Measurements from ENCODE around the gene NDUFA11. TPM values are rescaled to one million over a fixed set of nuclear protein-coding genes. Genes with fewer than 3 reads are reported as not detected.

The NDUFA11 gene
- total and polyA plus RNA-seq, 9 of the 15 experiments (the other 6 are each of a cell fraction or from before 2014, with no cell fraction given) = 63.3 to 486 (median 274) TPM

DNA sequence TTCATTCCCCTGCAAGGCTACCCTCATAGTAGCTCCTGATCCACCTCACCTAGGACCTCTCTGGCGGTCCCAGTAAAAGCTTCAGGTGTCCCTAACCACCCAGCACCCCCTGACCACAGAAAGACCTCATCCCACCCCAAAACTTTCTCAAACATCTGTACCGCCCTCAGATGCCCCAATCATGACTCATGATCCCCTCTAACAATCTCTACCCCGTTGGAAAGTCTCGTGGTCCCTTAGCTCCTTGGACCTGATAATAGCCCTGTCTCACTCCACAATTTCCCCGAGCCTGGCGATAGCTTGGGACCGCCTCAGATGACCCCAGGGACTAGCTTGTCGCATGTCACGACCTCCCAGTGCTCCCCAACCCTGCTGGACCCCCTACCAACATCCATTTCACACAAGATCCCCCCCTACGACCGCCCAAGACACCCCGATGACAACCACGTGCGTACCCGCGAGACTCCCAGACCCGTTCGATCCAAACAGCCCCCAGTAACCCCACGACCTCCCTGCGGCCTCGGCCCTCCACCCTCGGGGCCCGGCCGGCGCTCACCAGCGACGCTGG lies 450 bp downstream of the NDUFA11 start (continued):
- TF ChIP-seq, protein P1, sequence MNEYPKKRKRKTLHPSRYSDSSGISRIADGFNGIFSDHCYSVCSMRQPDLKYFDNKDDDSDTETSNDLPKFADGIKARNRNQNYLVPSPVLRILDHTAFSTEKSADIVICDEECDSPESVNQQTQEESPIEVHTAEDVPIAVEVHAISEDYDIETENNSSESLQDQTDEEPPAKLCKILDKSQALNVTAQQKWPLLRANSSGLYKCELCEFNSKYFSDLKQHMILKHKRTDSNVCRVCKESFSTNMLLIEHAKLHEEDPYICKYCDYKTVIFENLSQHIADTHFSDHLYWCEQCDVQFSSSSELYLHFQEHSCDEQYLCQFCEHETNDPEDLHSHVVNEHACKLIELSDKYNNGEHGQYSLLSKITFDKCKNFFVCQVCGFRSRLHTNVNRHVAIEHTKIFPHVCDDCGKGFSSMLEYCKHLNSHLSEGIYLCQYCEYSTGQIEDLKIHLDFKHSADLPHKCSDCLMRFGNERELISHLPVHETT (CRISPR knock-in tag; conservative IDR thresholded peaks at IDR 0.05 in 1 of 2, IDR thresholded peaks at IDR 0.05 in 1 of 2) = peak in 1 of 2 experiments; percentile 17; a peak in 1 of 4 replicates
- TF ChIP-seq ZNF695 (CRISPR knock-in tag; IDR thresholded peaks at IDR 0.05) = no peak
- TF ChIP-seq SMARCA5 (IDR thresholded peaks at IDR 0.05) = peak; percentile 58
- TF ChIP-seq SMAD1 (IDR thresholded peaks at IDR 0.05; ENCODE audit: low read depth, low read length, partially characterized antibody) = no peak
- TF ChIP-seq MIER1 (IDR thresholded peaks at IDR 0.05; ENCODE audit: low read depth) = 0 out of 2 replicates have a peak, but pooled peaks have one; percentile 30
- TF ChIP-seq DACH1 (IDR thresholded peaks at IDR 0.05; ENCODE audit: partially characterized antibody) = no peak
- TF ChIP-seq BDP1 (IDR thresholded peaks at IDR 0.05; ENCODE audit: insufficient read depth, insufficient read length) = no peak
- no peak for TF ChIP-seq BCOR (IDR thresholded peaks at IDR 0.05)
- TF ChIP-seq, protein P2, sequence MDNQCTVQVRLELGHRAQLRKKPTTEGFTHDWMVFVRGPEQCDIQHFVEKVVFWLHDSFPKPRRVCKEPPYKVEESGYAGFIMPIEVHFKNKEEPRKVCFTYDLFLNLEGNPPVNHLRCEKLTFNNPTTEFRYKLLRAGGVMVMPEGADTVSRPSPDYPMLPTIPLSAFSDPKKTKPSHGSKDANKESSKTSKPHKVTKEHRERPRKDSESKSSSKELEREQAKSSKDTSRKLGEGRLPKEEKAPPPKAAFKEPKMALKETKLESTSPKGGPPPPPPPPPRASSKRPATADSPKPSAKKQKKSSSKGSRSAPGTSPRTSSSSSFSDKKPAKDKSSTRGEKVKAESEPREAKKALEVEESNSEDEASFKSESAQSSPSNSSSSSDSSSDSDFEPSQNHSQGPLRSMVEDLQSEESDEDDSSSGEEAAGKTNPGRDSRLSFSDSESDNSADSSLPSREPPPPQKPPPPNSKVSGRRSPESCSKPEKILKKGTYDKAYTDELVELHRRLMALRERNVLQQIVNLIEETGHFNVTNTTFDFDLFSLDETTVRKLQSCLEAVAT (IDR thresholded peaks at IDR 0.05) = peak in 1 of 2 experiments; percentile 38; a peak in 1 of 4 replicates
- 0 out of 2 replicates have a peak, but pooled peaks have one; percentile 21 for TF ChIP-seq ELF2 (CRISPR knock-in tag; IDR thresholded peaks at IDR 0.05)
- no peak for TF ChIP-seq FOXM1 (IDR thresholded peaks at IDR 0.05; ENCODE audit: low read depth)
- no peak for TF ChIP-seq FOXM1 (CRISPR knock-in tag; IDR thresholded peaks at IDR 0.05; ENCODE audit: low read depth)
- TF ChIP-seq RBM14 (IDR thresholded peaks at IDR 0.05; ENCODE audit: borderline replicate concordance, insufficient read depth, low read depth, low read length) = no peak
- peak; percentile 14; the same call in 1 of the 2 replicates for TF ChIP-seq E2F3 (CRISPR knock-in tag; IDR thresholded peaks at IDR 0.05)
- peak; percentile 25; the same call in 1 of the 2 replicates for TF ChIP-seq SMARCA4 (IDR thresholded peaks at IDR 0.05)
- TF ChIP-seq KLF1 (tag; IDR thresholded peaks at IDR 0.05) = 0 out of 2 replicates have a peak, but pooled peaks have one; percentile 18
- TF ChIP-seq LARP7 (IDR thresholded peaks at IDR 0.05) = 0 out of 2 replicates have a peak, but pooled peaks have one; percentile 66
- TF ChIP-seq SMARCE1 (IDR thresholded peaks at IDR 0.05) = peak; percentile 56; the same call in 1 of the 2 replicates
- TF ChIP-seq SIN3A (IDR thresholded peaks at IDR 0.05; ENCODE audit: borderline replicate concordance in 2 of 2, control insufficient read depth in 1 of 2, low read depth in 2 of 2, low read length in 2 of 2) = peak in 1 of 2 experiments; percentile 48; a peak in 1 of 4 replicates
- no peak for TF ChIP-seq FOXP1 (CRISPR knock-in tag; IDR thresholded peaks at IDR 0.05)
- TF ChIP-seq ZSCAN29 (IDR thresholded peaks at IDR 0.05) = 0 out of 2 replicates have a peak, but pooled peaks have one; percentile 48
- TF ChIP-seq ESRRA (IDR thresholded peaks at IDR 0.05; ENCODE audit: borderline replicate concordance, low read depth) = no peak
- TF ChIP-seq NKRF (IDR thresholded peaks at IDR 0.05; ENCODE audit: borderline replicate concordance) = peak; percentile 50
- TF ChIP-seq, protein P3, sequence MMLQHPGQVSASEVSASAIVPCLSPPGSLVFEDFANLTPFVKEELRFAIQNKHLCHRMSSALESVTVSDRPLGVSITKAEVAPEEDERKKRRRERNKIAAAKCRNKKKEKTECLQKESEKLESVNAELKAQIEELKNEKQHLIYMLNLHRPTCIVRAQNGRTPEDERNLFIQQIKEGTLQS (IDR thresholded peaks at IDR 0.05) = peak; percentile 45
- TF ChIP-seq, protein P3 (CRISPR knock-in tag; conservative IDR thresholded peaks at IDR 0.05) = no peak

Data from K562 (cell line).